ENCODE measurements around the gene NEU1.
"Not testable (repeated sequence)": the region's sequence is repeated elsewhere in the genome, so short reads cannot be mapped to it uniquely, and the experiment has no call there.

NEU1 gene

GRCh38 chr6:31847276-31847978 is 15.2 kb downstream of the NEU1 start:
- no peak for DNase-seq (ENCODE audit: low read depth in 2 of 2, low spot score in 1 of 2)

- no peak for DNase-seq (ENCODE audit: low read depth in 2 of 2, low spot score in 1 of 2)
These were observed 18.1 kb downstream of the NEU1 start for GRCh38 chr6:31844507-31844906.

GRCh38 chr6:31842053-31842452 is 20.6 kb downstream of the NEU1 start:
- no peak for DNase-seq (ENCODE audit: low read depth in 2 of 2, low spot score in 1 of 2)

GRCh38 chr6:31839779-31840126 is 22.9 kb downstream of the NEU1 start:
- DNase-seq (ENCODE audit: low read depth in 2 of 2, low spot score in 1 of 2) = not testable (repeated sequence)

GRCh38 chr6:31838968-31839367 is 23.7 kb downstream of the NEU1 start:
- no peak for DNase-seq (ENCODE audit: low read depth in 2 of 2, low spot score in 1 of 2)

- DNase-seq (ENCODE audit: low read depth in 2 of 2, low spot score in 1 of 2) = not testable (repeated sequence)
These were observed 24.5 kb downstream of the NEU1 start for GRCh38 chr6:31838114-31838553.

- DNase-seq (ENCODE audit: low read depth in 2 of 2, low spot score in 1 of 2) = no peak
These were observed 25.1 kb downstream of the NEU1 start for GRCh38 chr6:31837369-31838113.

GRCh38 chr6:31836474-31837368 is 25.9 kb downstream of the NEU1 start:
- DNase-seq (ENCODE audit: low read depth in 2 of 2, low spot score in 1 of 2) = no peak

GRCh38 chr6:31836047-31836473 is 26.6 kb downstream of the NEU1 start:
- no peak for DNase-seq (ENCODE audit: low read depth in 2 of 2, low spot score in 1 of 2)

GRCh38 chr6:31834367-31835250 is 28.0 kb downstream of the NEU1 start:
- peak; percentile 50 to 65 for DNase-seq (ENCODE audit: low read depth in 2 of 2, low spot score in 1 of 2)

- no peak for DNase-seq (ENCODE audit: low read depth in 2 of 2, low spot score in 1 of 2)
These were observed 31.0 kb downstream of the NEU1 start for GRCh38 chr6:31831350-31832215.

GRCh38 chr6:31830886-31831335 is 31.7 kb downstream of the NEU1 start:
- DNase-seq (ENCODE audit: low read depth in 2 of 2, low spot score in 1 of 2) = no peak

GRCh38 chr6:31829633-31830283 is 32.9 kb downstream of the NEU1 start:
- DNase-seq (ENCODE audit: low read depth in 2 of 2, low spot score in 1 of 2) = no peak

- DNase-seq (ENCODE audit: low read depth in 2 of 2, low spot score in 1 of 2) = peak; percentile 75 to 83
These were observed 35.1 kb downstream of the NEU1 start, which contains the start of gene HSPA1B for GRCh38 chr6:31827286-31828079. Gene HSPA1B (plus strand): TSS chr6:31827738. CDS start chr6:31827951, 213 bp downstream.

- DNase-seq (ENCODE audit: low read depth in 2 of 2, low spot score in 1 of 2) = no peak
These were observed 35.8 kb downstream of the NEU1 start for GRCh38 chr6:31826793-31827285.

GRCh38 chr6:31825553-31825952 is 37.1 kb downstream of the NEU1 start:
- no peak for DNase-seq (ENCODE audit: low read depth in 2 of 2, low spot score in 1 of 2)

GRCh38 chr6:31823592-31824196 is 38.9 kb downstream of the NEU1 start:
- DNase-seq (ENCODE audit: low read depth in 2 of 2, low spot score in 1 of 2) = not testable (repeated sequence)

Data from stimulated activated CD8-positive, alpha-beta memory T cell treated with anti-CD3 and anti-CD28 coated beads, Interleukin-4, amount 100 ng/mL, for 4 hours (primary cell).